GM23338 (cell line): Measurements from ENCODE around the gene SLC6A5.

Source experiments
- CTCF ChIP-seq, 2 experiments: fragments of 200-600 bp in 1 of 2; sonication (generic) in 1 of 2; conservative IDR thresholded peaks; 2 replicates each; pipeline versions ENCODE4 v1.5.1 to v1.6.1; 2016 to 2017; ENCODE audit warnings: antibody characterized with exemption in 2 of 2, low read depth in 2 of 2, mild to moderate bottlenecking in 2 of 2, moderate library complexity in 1 of 2
- STAT1 ChIP-seq: IDR thresholded peaks from one replicate; pipeline ENCODE4 v1.6.1; 2016; ENCODE audit warnings: antibody characterized with exemption; ENCODE audit not compliant: unreplicated experiment

- no peak for TF ChIP-seq CTCF (conservative IDR thresholded peaks at IDR 0.05; ENCODE audit: low read depth in 2 of 2)
- no peak for TF ChIP-seq STAT1
These were observed 62.0 kb downstream of the SLC6A5 start for GRCh38 chr11:20661445-20661844.
